Measurements from ENCODE around the gene CCNB2. TPM values are rescaled to one million over a fixed set of nuclear protein-coding genes. Genes with fewer than 3 reads are reported as not detected.

CCNB2 gene
- total RNA-seq, 4 donors from 2014 or later: 1.1 to 2.1 (median 1.7) TPM

GRCh38 chr15:59105854-59106253 is 908 bp downstream of the CCNB2 start:
- TF ChIP-seq POLR2A (IDR thresholded peaks at IDR 0.05): no peak
- TF ChIP-seq CTCF (IDR thresholded peaks at IDR 0.05): no peak
- 26 to 31% methylated on average over 2 of the region's 2 CpGs for WGBS, 2 donors
- H3K4me3 ChIP-seq (replicated peaks in 1 of 3): no peak overlapping the region

GRCh38 chr15:59111251-59111650 is 6.3 kb downstream of the CCNB2 start:
- Histone ChIP-seq H3K36me3 (no peaks in the 10 kb centered on the region), H3K27ac (no peak overlapping the region), H3K4me3 (replicated peaks in 1 of 3) (no peak overlapping the region), H3K4me1 (no peaks in the 10 kb centered on the region), H3K27me3 (no peaks in the 10 kb centered on the region), H3K9me3 (no peaks in the 10 kb centered on the region)
- 92 to 95% methylated on average over 4 of the region's 4 CpGs for whole genome bisulfite sequencing, 2 donors
- intact Hi-C loops (cut with DNase I): no loop called here
- no peak for DNase-seq
- no peak for TF ChIP-seq POLR2A (IDR thresholded peaks at IDR 0.05)
- no peak for TF ChIP-seq CTCF (IDR thresholded peaks at IDR 0.05)

More at GRCh38 chr15:59105854-59106253, 908 bp downstream of the CCNB2 start:
- H3K27ac ChIP-seq: no peak overlapping the region
- no peaks in the 10 kb centered on the region for H3K36me3 ChIP-seq
- no peaks in the 10 kb centered on the region for H3K9me3 ChIP-seq
- no peak for DNase-seq
- no peaks in the 10 kb centered on the region for H3K27me3 ChIP-seq
- H3K4me1 ChIP-seq: no peaks in the 10 kb centered on the region
- intact Hi-C loops (cut with DNase I): loop anchor here (10.0 kb wide), 1 partner anchor 121 kb away; the partner anchor contains the start of gene RNF111

GRCh38 chr15:59115047-59115446 is 10.1 kb downstream of the CCNB2 start:
- H3K4me3 ChIP-seq (replicated peaks in 1 of 3): no peak overlapping the region
- 73 to 79% methylated on average over 2 of the region's 2 CpGs for WGBS, 2 donors
- H3K27ac ChIP-seq: no peak overlapping the region
- DNase-seq: no peak
- intact Hi-C loops (cut with DNase I): no loop called here
- no peaks in the 10 kb centered on the region for H3K36me3 ChIP-seq
- TF ChIP-seq CTCF (IDR thresholded peaks at IDR 0.05) (no peak), POLR2A (IDR thresholded peaks at IDR 0.05) (no peak)
- H3K27me3 ChIP-seq: no peaks in the 10 kb centered on the region
- no peaks in the 10 kb centered on the region for H3K4me1 ChIP-seq
- no peaks in the 10 kb centered on the region for H3K9me3 ChIP-seq

GRCh38 chr15:59116141-59116540 is 11.2 kb downstream of the CCNB2 start:
- DNase-seq: no peak
- Histone ChIP-seq H3K9me3 (no peaks in the 10 kb centered on the region), H3K4me3 (replicated peaks in 1 of 3) (no peak overlapping the region), H3K27ac (no peak overlapping the region), H3K4me1 (no peaks in the 10 kb centered on the region), H3K36me3 (no peaks in the 10 kb centered on the region), H3K27me3 (no peaks in the 10 kb centered on the region)
- TF ChIP-seq POLR2A (IDR thresholded peaks at IDR 0.05) (no peak), CTCF (IDR thresholded peaks at IDR 0.05) (no peak)
- WGBS, 2 donors: 95 to 96% methylated on average over 1 of the region's 1 CpG
- intact Hi-C loops (cut with DNase I): no loop called here

GRCh38 chr15:59116771-59117170 is 11.8 kb downstream of the CCNB2 start:
- H3K4me3 ChIP-seq (replicated peaks in 1 of 3): no peak overlapping the region
- intact Hi-C loops (cut with DNase I): no loop called here
- no peak overlapping the region for H3K27ac ChIP-seq
- no peak for DNase-seq
- no peaks in the 10 kb centered on the region for H3K9me3 ChIP-seq
- no peaks in the 10 kb centered on the region for H3K4me1 ChIP-seq
- H3K36me3 ChIP-seq: no peaks in the 10 kb centered on the region
- 96% methylated on average over 6 of the region's 6 CpGs for WGBS, 2 donors
- no peak for TF ChIP-seq POLR2A (IDR thresholded peaks at IDR 0.05)
- no peak for TF ChIP-seq CTCF (IDR thresholded peaks at IDR 0.05)
- H3K27me3 ChIP-seq: no peaks in the 10 kb centered on the region

Data from thyroid gland (tissue), 4 donors.